Measurements from ENCODE around the gene PCBP3.

Gene PCBP3

GRCh38 chr21:45910548-45911221 lies 267.2 kb downstream of the PCBP3 start:
- TF ChIP-seq SUZ12 (IDR thresholded peaks at IDR 0.05; ENCODE audit: extremely low read depth, insufficient read depth, insufficient read length): no peak
- no peak for TF ChIP-seq ZNF274 (IDR thresholded peaks at IDR 0.05; ENCODE audit: low read depth, low read length)
- no peak for TF ChIP-seq YY1 (IDR thresholded peaks at IDR 0.05; ENCODE audit: insufficient read depth, insufficient read length)
- no peak for DNase-seq (ENCODE audit: low read depth, low spot score)
- Histone ChIP-seq H3K9ac (ENCODE audit: insufficient read length, low read depth) (no peak overlapping the region), H3K9me3 (ENCODE audit: insufficient read depth, low read length) (no peaks in the 10 kb centered on the region), H3K4me3 (ENCODE audit: insufficient read length, low read depth) (no peak overlapping the region), H3K27me3 (ENCODE audit: insufficient read depth, insufficient read length) (no peaks in the 10 kb centered on the region), H3K36me3 (ENCODE audit: insufficient read depth, insufficient read length, low read length) (no peaks in the 10 kb centered on the region), H3K4me1 (ENCODE audit: insufficient read depth, insufficient read length) (peaks cover 9% of the 10 kb centered on the region)

GRCh38 chr21:45911806-45912325 lies 268.3 kb downstream of the PCBP3 start:
- Histone ChIP-seq H3K4me3 (ENCODE audit: insufficient read length, low read depth) (no peak overlapping the region), H3K36me3 (ENCODE audit: insufficient read depth, insufficient read length, low read length) (no peaks in the 10 kb centered on the region), H3K27me3 (ENCODE audit: insufficient read depth, insufficient read length) (no peaks in the 10 kb centered on the region), H3K4me1 (ENCODE audit: insufficient read depth, insufficient read length) (peaks cover 12% of the 10 kb centered on the region), H3K9ac (ENCODE audit: insufficient read length, low read depth) (no peak overlapping the region), H3K9me3 (ENCODE audit: insufficient read depth, low read length) (no peaks in the 10 kb centered on the region)
- no peak for TF ChIP-seq YY1 (IDR thresholded peaks at IDR 0.05; ENCODE audit: insufficient read depth, insufficient read length)
- no peak for TF ChIP-seq SUZ12 (IDR thresholded peaks at IDR 0.05; ENCODE audit: extremely low read depth, insufficient read depth, insufficient read length)
- no peak for TF ChIP-seq ZNF274 (IDR thresholded peaks at IDR 0.05; ENCODE audit: low read depth, low read length)
- DNase-seq (ENCODE audit: low read depth, low spot score): no peak

GRCh38 chr21:45912611-45913417 lies 269.3 kb downstream of the PCBP3 start:
- no peaks in the 10 kb centered on the region for H3K9me3 ChIP-seq (ENCODE audit: insufficient read depth, low read length)
- no peak overlapping the region for H3K9ac ChIP-seq (ENCODE audit: insufficient read length, low read depth)
- H3K27me3 ChIP-seq (ENCODE audit: insufficient read depth, insufficient read length): no peaks in the 10 kb centered on the region
- DNase-seq (ENCODE audit: low read depth, low spot score): no peak
- H3K36me3 ChIP-seq (ENCODE audit: insufficient read depth, insufficient read length, low read length): no peaks in the 10 kb centered on the region
- H3K4me1 ChIP-seq (ENCODE audit: insufficient read depth, insufficient read length): peaks cover 12% of the 10 kb centered on the region
- no peak overlapping the region for H3K4me3 ChIP-seq (ENCODE audit: insufficient read length, low read depth)
- TF ChIP-seq ZNF274 (IDR thresholded peaks at IDR 0.05; ENCODE audit: low read depth, low read length) (no peak), YY1 (IDR thresholded peaks at IDR 0.05; ENCODE audit: insufficient read depth, insufficient read length) (no peak), SUZ12 (IDR thresholded peaks at IDR 0.05; ENCODE audit: extremely low read depth, insufficient read depth, insufficient read length) (no peak)

GRCh38 chr21:45913418-45913765 lies 269.9 kb downstream of the PCBP3 start:
- Histone ChIP-seq H3K9me3 (ENCODE audit: insufficient read depth, low read length) (no peaks in the 10 kb centered on the region), H3K9ac (ENCODE audit: insufficient read length, low read depth) (no peak overlapping the region), H3K36me3 (ENCODE audit: insufficient read depth, insufficient read length, low read length) (no peaks in the 10 kb centered on the region), H3K27me3 (ENCODE audit: insufficient read depth, insufficient read length) (no peaks in the 10 kb centered on the region), H3K4me3 (ENCODE audit: insufficient read length, low read depth) (no peak overlapping the region), H3K4me1 (ENCODE audit: insufficient read depth, insufficient read length) (peaks cover 11% of the 10 kb centered on the region)
- no peak for DNase-seq (ENCODE audit: low read depth, low spot score)
- TF ChIP-seq YY1 (IDR thresholded peaks at IDR 0.05; ENCODE audit: insufficient read depth, insufficient read length) (no peak), ZNF274 (IDR thresholded peaks at IDR 0.05; ENCODE audit: low read depth, low read length) (no peak), SUZ12 (IDR thresholded peaks at IDR 0.05; ENCODE audit: extremely low read depth, insufficient read depth, insufficient read length) (no peak)

GRCh38 chr21:45913886-45914285 lies 270.4 kb downstream of the PCBP3 start:
- peaks cover 9% of the 10 kb centered on the region for H3K4me1 ChIP-seq (ENCODE audit: insufficient read depth, insufficient read length)
- no peak overlapping the region for H3K9ac ChIP-seq (ENCODE audit: insufficient read length, low read depth)
- H3K27me3 ChIP-seq (ENCODE audit: insufficient read depth, insufficient read length): no peaks in the 10 kb centered on the region
- no peak overlapping the region for H3K4me3 ChIP-seq (ENCODE audit: insufficient read length, low read depth)
- no peak for TF ChIP-seq ZNF274 (IDR thresholded peaks at IDR 0.05; ENCODE audit: low read depth, low read length)
- TF ChIP-seq SUZ12 (IDR thresholded peaks at IDR 0.05; ENCODE audit: extremely low read depth, insufficient read depth, insufficient read length): no peak
- TF ChIP-seq YY1 (IDR thresholded peaks at IDR 0.05; ENCODE audit: insufficient read depth, insufficient read length): no peak
- no peaks in the 10 kb centered on the region for H3K36me3 ChIP-seq (ENCODE audit: insufficient read depth, insufficient read length, low read length)
- H3K9me3 ChIP-seq (ENCODE audit: insufficient read depth, low read length): no peaks in the 10 kb centered on the region
- DNase-seq (ENCODE audit: low read depth, low spot score): no peak

- Histone ChIP-seq H3K9ac (ENCODE audit: insufficient read length, low read depth) (no peak overlapping the region), H3K4me3 (ENCODE audit: insufficient read length, low read depth) (no peak overlapping the region), H3K27me3 (ENCODE audit: insufficient read depth, insufficient read length) (no peaks in the 10 kb centered on the region), H3K9me3 (ENCODE audit: insufficient read depth, low read length) (no peaks in the 10 kb centered on the region), H3K4me1 (ENCODE audit: insufficient read depth, insufficient read length) (peaks cover 9% of the 10 kb centered on the region), H3K36me3 (ENCODE audit: insufficient read depth, insufficient read length, low read length) (no peaks in the 10 kb centered on the region)
- TF ChIP-seq YY1 (IDR thresholded peaks at IDR 0.05; ENCODE audit: insufficient read depth, insufficient read length) (no peak), ZNF274 (IDR thresholded peaks at IDR 0.05; ENCODE audit: low read depth, low read length) (no peak), SUZ12 (IDR thresholded peaks at IDR 0.05; ENCODE audit: extremely low read depth, insufficient read depth, insufficient read length) (no peak)
- DNase-seq (ENCODE audit: low read depth, low spot score): no peak
Measured at GRCh38 chr21:45914321-45914845, 270.9 kb downstream of the PCBP3 start.
